SH-SY5Y (cell line): ENCODE measurements around the gene ZNF668.

Experiments used
- GATA2 ChIP-seq: IDR thresholded peaks from 2 replicates; pipeline ENCODE4 v1.6.1; 2011; ENCODE audit warnings: mild to moderate bottlenecking, low read depth, low read length
- GATA3 ChIP-seq: IDR thresholded peaks from 2 replicates; pipeline ENCODE4 v1.6.1; 2011; ENCODE audit warnings: low read depth, mild to moderate bottlenecking, low read length, moderate library complexity

- TF ChIP-seq GATA2 (no peak), GATA3 (no peak)
Observed at GRCh38 chr16:31085873-31086628, 12.0 kb upstream of the ZNF668 start.
